DOHH2 (cell line): ENCODE measurements around the gene HYDIN.

Source experiments
- H3F3A ChIP-seq: fragments of 200-600 bp; sonication (generic), shearing (Covaris generic); 2 replicates; pipeline ENCODE4 v1.6.0; 2016; ENCODE audit warnings: antibody characterized with exemption, mild to moderate bottlenecking; ENCODE audit not compliant: control insufficient read depth, insufficient read depth
- H3K27ac ChIP-seq: fragments of 200-600 bp; sonication (generic); 2 replicates; pipeline ENCODE4 v1.5.1; 2014; ENCODE audit warnings: low read depth, mild to moderate bottlenecking, low read length, moderate library complexity
- H3K27me3 ChIP-seq: fragments of 200-600 bp; sonication (generic); 2 replicates; pipeline ENCODE4 v1.6.1; 2014; ENCODE audit warnings: mild to moderate bottlenecking, low read length, mixed read lengths; ENCODE audit not compliant: control insufficient read depth
- H3K36me3 ChIP-seq: fragments of 200-600 bp; sonication (generic); 2 replicates; pipeline ENCODE4 v1.6.1; 2014; ENCODE audit warnings: mild to moderate bottlenecking, low read length, moderate library complexity, mixed read lengths; ENCODE audit not compliant: control insufficient read depth
- H3K4me1 ChIP-seq: fragments of 200-600 bp; sonication (generic); 2 replicates; pipeline ENCODE4 v1.6.1; 2014; ENCODE audit warnings: mild to moderate bottlenecking, low read length, mixed read lengths; ENCODE audit not compliant: control insufficient read depth
- H3K4me2 ChIP-seq: fragments of 200-600 bp; sonication (generic); 2 replicates; pipeline ENCODE4 v1.6.0; 2014; ENCODE audit warnings: mild to moderate bottlenecking, low read length, moderate library complexity
- H3K4me3 ChIP-seq: fragments of 200-600 bp; sonication (generic); 2 replicates; pipeline ENCODE4 v1.5.1; 2014; ENCODE audit warnings: mild to moderate bottlenecking, low read length, mixed read lengths
- H3K79me2 ChIP-seq: fragments of 200-600 bp; sonication (generic); 2 replicates; pipeline ENCODE4 v1.6.1; 2014; ENCODE audit warnings: mild to moderate bottlenecking, low read length, mixed read lengths; ENCODE audit not compliant: control insufficient read depth
- H3K9me2 ChIP-seq: fragments of 200-600 bp; sonication (generic); replicated peaks from 2 replicates; pipeline ENCODE4 v1.6.1; 2014; ENCODE audit warnings: mild to moderate bottlenecking, low read length, mixed read lengths; ENCODE audit not compliant: control insufficient read depth
- H3K9me3 ChIP-seq: fragments of 200-600 bp; sonication (generic); 2 replicates; pipeline ENCODE4 v1.6.1; 2014; ENCODE audit warnings: antibody characterized with exemption, low read length, mixed read lengths; ENCODE audit not compliant: control insufficient read depth, insufficient read depth
- H4K20me1 ChIP-seq: fragments of 200-600 bp; sonication (generic); 2 replicates; pipeline ENCODE4 v1.6.0; 2014; ENCODE audit warnings: low read depth, mild to moderate bottlenecking, antibody characterized with exemption, low read length, moderate library complexity; ENCODE audit not compliant: control insufficient read depth, insufficient read depth
- EZH2phosphoT487 ChIP-seq: fragments of 200-600 bp; sonication (generic); IDR thresholded peaks from 2 replicates; pipeline ENCODE4 v1.6.1; 2017; ENCODE audit warnings: borderline replicate concordance, mild to moderate bottlenecking, antibody characterized with exemption, low read length, moderate library complexity, mixed read lengths
- TF ChIP-seq, protein P1 (sequence below): fragments of 200-600 bp; sonication (generic); IDR thresholded peaks from one replicate; pipeline ENCODE4 v1.5.1; 2014; ENCODE audit warnings: antibody characterized with exemption, mild to moderate bottlenecking, low read depth, low read length; ENCODE audit not compliant: poor library complexity, severe bottlenecking

The HYDIN gene

DNA sequence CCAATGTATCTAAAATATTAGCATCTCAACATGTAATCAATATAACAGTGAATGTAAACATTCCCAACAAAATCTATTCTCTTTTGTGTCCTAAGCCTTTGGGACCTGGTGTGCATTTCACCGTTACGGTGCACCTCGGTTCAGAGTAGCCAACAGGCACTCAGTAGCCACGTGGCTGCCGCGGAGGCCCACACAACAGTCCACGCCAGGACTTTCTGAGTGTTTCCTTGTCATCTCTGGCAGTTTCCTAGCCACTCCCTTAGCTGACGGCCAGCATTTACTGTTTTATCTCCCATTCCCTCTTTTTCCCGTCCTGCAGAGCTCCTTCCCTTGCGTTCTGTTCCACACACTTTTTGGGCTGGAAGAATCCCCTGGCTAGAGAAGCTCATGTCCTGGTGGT lies 465.9 kb downstream of the HYDIN start:
- H3K79me2 ChIP-seq: no peaks in the 10 kb centered on the region
- no peak for TF ChIP-seq EZH2phosphoT487
- TF ChIP-seq, protein P1, sequence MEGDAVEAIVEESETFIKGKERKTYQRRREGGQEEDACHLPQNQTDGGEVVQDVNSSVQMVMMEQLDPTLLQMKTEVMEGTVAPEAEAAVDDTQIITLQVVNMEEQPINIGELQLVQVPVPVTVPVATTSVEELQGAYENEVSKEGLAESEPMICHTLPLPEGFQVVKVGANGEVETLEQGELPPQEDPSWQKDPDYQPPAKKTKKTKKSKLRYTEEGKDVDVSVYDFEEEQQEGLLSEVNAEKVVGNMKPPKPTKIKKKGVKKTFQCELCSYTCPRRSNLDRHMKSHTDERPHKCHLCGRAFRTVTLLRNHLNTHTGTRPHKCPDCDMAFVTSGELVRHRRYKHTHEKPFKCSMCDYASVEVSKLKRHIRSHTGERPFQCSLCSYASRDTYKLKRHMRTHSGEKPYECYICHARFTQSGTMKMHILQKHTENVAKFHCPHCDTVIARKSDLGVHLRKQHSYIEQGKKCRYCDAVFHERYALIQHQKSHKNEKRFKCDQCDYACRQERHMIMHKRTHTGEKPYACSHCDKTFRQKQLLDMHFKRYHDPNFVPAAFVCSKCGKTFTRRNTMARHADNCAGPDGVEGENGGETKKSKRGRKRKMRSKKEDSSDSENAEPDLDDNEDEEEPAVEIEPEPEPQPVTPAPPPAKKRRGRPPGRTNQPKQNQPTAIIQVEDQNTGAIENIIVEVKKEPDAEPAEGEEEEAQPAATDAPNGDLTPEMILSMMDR: no peak
- H3K27me3 ChIP-seq: no peaks in the 10 kb centered on the region
- H3K4me1 ChIP-seq: no peaks in the 10 kb centered on the region
- no peaks in the 10 kb centered on the region for H3K9me3 ChIP-seq
- H3K4me2 ChIP-seq: no peak overlapping the region
- H3K27ac ChIP-seq: no peak overlapping the region
- no peaks in the 10 kb centered on the region for H4K20me1 ChIP-seq
- no peaks in the 10 kb centered on the region for H3F3A ChIP-seq
- no peaks in the 10 kb centered on the region for H3K9me2 ChIP-seq
- H3K4me3 ChIP-seq: no peak overlapping the region
- no peaks in the 10 kb centered on the region for H3K36me3 ChIP-seq

DNA sequence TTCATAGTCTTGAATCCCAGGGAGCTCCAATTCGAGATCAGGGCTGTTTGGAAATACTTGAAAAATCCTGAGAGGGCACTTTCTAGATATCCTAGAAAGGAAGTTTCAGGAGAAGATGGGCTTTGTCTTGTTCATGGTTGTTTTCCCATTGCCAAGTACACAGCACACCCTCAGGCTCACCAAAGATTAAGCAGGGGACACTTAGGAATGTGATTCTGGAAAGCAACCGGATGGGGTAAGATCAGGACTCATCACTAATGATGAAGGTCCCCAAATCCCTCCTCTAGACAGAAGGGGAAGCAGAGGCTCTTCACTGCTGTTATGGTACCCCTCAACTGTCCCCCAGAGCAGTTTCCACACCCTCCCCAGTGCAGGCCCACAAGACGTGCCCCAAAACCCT lies 470.3 kb downstream of the HYDIN start:
- Histone ChIP-seq H3K4me1 (no peaks in the 10 kb centered on the region), H3K27me3 (no peaks in the 10 kb centered on the region), H3K4me2 (no peak overlapping the region), H3F3A (no peaks in the 10 kb centered on the region), H3K79me2 (no peaks in the 10 kb centered on the region), H3K9me2 (no peaks in the 10 kb centered on the region), H3K4me3 (no peak overlapping the region), H4K20me1 (no peaks in the 10 kb centered on the region), H3K36me3 (no peaks in the 10 kb centered on the region; the same call in 1 of the 2 replicates), H3K9me3 (no peaks in the 10 kb centered on the region), H3K27ac (no peak overlapping the region)
- TF ChIP-seq EZH2phosphoT487: no peak

DNA sequence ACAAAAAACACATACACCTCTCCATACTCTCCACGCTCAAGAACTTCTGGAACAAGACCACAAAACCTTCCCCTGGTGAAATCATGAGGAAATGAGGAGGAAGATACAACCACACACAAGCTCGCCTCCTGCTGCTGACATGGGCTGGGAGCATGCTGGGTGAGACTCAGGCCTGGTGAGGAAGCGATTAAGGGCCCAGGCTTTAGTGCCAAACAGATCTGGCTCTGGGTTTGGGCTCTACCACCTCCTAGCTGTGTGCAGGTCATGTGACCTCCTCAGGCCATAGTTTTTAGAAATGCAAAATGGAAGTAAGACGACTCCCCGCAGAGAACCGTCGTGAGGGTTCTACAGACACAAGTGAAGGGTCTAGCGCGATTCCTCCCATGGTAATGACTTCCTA lies 470.9 kb downstream of the HYDIN start:
- no peaks in the 10 kb centered on the region for H3K9me3 ChIP-seq
- H3K27me3 ChIP-seq: no peaks in the 10 kb centered on the region
- H3K36me3 ChIP-seq: no peaks in the 10 kb centered on the region; the same call in 1 of the 2 replicates
- H3K9me2 ChIP-seq: no peaks in the 10 kb centered on the region
- H3K27ac ChIP-seq: no peak overlapping the region
- no peak for TF ChIP-seq EZH2phosphoT487
- TF ChIP-seq, protein P1: no peak
- no peaks in the 10 kb centered on the region for H3K79me2 ChIP-seq
- no peak overlapping the region for H3K4me3 ChIP-seq
- H3K4me2 ChIP-seq: no peak overlapping the region
- H3F3A ChIP-seq: no peaks in the 10 kb centered on the region
- H3K4me1 ChIP-seq: no peaks in the 10 kb centered on the region
- no peaks in the 10 kb centered on the region for H4K20me1 ChIP-seq

DNA sequence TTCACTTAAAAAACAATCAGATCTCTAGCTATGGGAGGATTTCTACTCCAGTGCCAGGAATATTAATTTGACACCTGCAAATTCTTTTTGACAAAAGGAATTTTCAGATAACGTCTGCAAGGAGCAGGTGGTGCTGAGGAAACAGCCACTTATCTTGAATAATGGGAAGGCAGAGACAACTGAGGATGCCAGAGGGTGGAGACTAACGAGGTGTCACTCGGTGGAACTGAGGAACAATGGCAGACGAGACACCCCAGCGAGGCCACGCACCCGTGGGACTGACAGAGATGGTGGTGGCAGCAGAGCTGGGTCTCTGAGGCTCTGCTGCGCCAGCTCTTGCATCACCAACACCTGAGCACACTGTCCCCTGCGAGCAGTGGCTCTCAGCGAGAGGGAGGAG lies 471.7 kb downstream of the HYDIN start:
- TF ChIP-seq, protein P1: no peak
- TF ChIP-seq EZH2phosphoT487: no peak
- no peaks in the 10 kb centered on the region for H3K27me3 ChIP-seq
- no peaks in the 10 kb centered on the region for H3F3A ChIP-seq
- no peak overlapping the region for H3K4me3 ChIP-seq
- no peaks in the 10 kb centered on the region for H3K4me1 ChIP-seq
- H4K20me1 ChIP-seq: no peaks in the 10 kb centered on the region
- no peaks in the 10 kb centered on the region; the same call in 1 of the 2 replicates for H3K36me3 ChIP-seq
- no peaks in the 10 kb centered on the region for H3K9me2 ChIP-seq
- H3K4me2 ChIP-seq: no peak overlapping the region
- no peaks in the 10 kb centered on the region for H3K79me2 ChIP-seq
- no peaks in the 10 kb centered on the region for H3K9me3 ChIP-seq
- H3K27ac ChIP-seq: no peak overlapping the region
